Activated T-cell treated with anti-CD3 and anti-CD28 coated beads, Interleukin-2, amount 50 U/mL, for 24 hours (primary cell): ENCODE data around the gene NANOS2.
A peak's percentile ranks its signal among the peaks of the same experiment; 100 is the strongest.
"Not testable (repeated sequence)": the region's sequence is repeated elsewhere in the genome, so short reads cannot be mapped to it uniquely, and the experiment has no call there.

Source experiments
- DNase-seq: peaks from one replicate; pipeline ENCODE4 v3.0.0-alpha.2; 2020
- H3K27ac Mint-ChIP-seq: 2 replicates; pipeline ENCODE4 v1.8.0; 2020; ENCODE audit warnings: mild to moderate bottlenecking, mixed read lengths
- H3K27me3 Mint-ChIP-seq: 2 replicates; pipeline ENCODE4 v1.8.0; 2020; ENCODE audit warnings: mixed read lengths
- H3K36me3 Mint-ChIP-seq: 2 replicates; pipeline ENCODE4 v1.8.0; 2020; ENCODE audit warnings: low read depth, mixed read lengths
- H3K4me1 Mint-ChIP-seq: 2 replicates; pipeline ENCODE4 v1.8.0; 2020; ENCODE audit warnings: low read depth, mixed read lengths
- H3K4me3 Mint-ChIP-seq: 2 replicates; pipeline ENCODE4 v1.8.0; 2020; ENCODE audit warnings: mild to moderate bottlenecking, moderate library complexity, mixed read lengths
- H3K9me3 Mint-ChIP-seq: 2 replicates; pipeline ENCODE4 v1.8.0; 2020; ENCODE audit warnings: mixed read lengths

The NANOS2 gene

DNA sequence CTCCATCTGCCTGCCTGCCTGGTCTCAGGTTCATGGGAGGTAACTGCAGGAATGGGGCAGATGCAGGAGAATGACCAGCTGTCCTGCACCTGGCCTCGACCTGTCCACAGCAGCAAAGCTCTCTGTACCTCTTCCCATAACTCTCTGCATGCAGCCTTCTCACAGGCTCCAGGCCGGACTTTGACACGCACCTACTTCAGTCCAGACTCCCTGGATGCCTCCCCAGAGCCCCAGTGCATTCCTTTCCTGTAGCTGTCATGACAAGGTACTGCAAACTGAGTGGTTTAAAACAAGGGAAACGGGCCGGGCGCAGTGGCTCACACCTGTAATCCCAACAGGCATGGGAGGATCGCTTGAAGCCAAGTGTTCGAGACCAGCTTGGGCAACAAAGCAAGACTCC is 3.3 kb downstream of the NANOS2 start:
- H3K27me3 Mint-ChIP-seq = peaks cover 29% of the 10 kb centered on the region
- H3K4me1 Mint-ChIP-seq = no peaks in the 10 kb centered on the region
- no peaks in the 10 kb centered on the region for H3K9me3 Mint-ChIP-seq
- no peak for DNase-seq
- no peaks in the 10 kb centered on the region for H3K36me3 Mint-ChIP-seq
- no peak overlapping the region for H3K4me3 Mint-ChIP-seq
- no peak overlapping the region for H3K27ac Mint-ChIP-seq

DNA sequence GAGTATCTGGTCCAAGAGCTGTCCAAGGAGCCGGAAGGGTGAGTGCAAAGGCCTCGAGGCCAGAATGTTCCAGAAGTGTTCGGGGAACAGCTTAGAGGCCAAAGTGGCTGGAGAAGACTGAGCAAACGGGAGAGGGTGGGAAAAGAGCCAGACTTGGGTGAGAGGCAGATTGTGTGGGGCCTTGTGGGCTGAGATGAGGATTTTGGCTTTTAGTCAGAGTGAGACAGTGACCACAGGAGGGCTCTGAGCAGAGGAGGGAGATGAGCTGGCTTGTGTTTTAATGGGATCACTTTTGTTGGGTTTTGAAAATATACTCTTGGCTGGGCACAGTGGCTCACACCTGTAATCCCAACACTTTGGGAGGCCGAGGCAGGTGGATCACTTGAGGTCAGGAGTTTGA is 5.6 kb downstream of the NANOS2 start:
- Mint-ChIP-seq H3K9me3 (no peaks in the 10 kb centered on the region), H3K27ac (no peak overlapping the region), H3K4me3 (no peak overlapping the region), H3K4me1 (peaks cover under 1% of the 10 kb centered on the region), H3K27me3 (peaks cover 22% of the 10 kb centered on the region), H3K36me3 (no peaks in the 10 kb centered on the region)
- DNase-seq = no peak

DNA sequence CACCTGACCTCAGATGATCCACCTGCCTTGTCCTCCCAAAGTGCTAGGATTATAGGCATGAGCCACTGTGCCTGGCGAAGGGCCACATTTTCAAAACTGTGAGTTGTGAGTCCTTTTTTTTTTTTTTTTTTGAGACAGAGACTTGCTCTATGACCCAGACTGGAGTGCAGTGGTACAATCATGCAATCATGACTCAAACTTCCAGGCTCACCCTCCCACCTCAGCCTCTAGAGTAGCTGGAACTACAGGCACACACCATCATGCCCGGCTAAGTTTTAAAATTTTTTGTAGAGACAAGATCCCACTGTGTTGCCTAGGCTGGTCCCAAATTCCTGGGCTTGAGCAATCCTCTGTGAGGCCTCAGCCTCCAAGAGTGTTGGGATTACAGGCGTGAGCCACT is 8.4 kb downstream of the NANOS2 start:
- Mint-ChIP-seq H3K27me3 (peaks cover 4% of the 10 kb centered on the region), H3K4me1 (peaks cover 12% of the 10 kb centered on the region), H3K4me3 (no peak overlapping the region), H3K27ac (no peak overlapping the region), H3K9me3 (no peaks in the 10 kb centered on the region), H3K36me3 (peaks cover 3% of the 10 kb centered on the region)
- no peak for DNase-seq

DNA sequence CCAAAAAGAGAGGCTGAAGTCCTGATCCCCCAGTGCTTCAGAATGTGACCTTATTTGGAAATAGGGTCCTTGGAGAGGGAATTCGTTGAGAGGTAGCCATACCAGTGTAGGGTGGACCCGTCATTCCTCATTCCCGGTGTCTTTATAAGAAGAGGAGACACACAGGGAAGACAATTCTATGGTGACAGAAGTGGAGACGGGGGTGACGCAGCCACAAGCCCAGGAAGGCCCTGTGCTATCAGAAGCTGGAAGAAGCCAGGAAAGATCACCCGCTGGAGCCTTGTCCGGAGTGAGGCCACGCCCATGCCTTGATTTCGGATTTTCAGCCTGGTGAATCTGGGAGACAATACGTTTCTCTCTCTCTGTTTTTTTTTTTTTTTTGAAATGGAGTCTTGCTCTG is 9.6 kb downstream of the NANOS2 start:
- no peak overlapping the region for H3K27ac Mint-ChIP-seq
- H3K4me1 Mint-ChIP-seq = peaks cover 21% of the 10 kb centered on the region
- H3K27me3 Mint-ChIP-seq = no peaks in the 10 kb centered on the region
- H3K4me3 Mint-ChIP-seq = no peak overlapping the region
- H3K9me3 Mint-ChIP-seq = no peaks in the 10 kb centered on the region
- DNase-seq = no peak
- peaks cover 11% of the 10 kb centered on the region for H3K36me3 Mint-ChIP-seq

DNA sequence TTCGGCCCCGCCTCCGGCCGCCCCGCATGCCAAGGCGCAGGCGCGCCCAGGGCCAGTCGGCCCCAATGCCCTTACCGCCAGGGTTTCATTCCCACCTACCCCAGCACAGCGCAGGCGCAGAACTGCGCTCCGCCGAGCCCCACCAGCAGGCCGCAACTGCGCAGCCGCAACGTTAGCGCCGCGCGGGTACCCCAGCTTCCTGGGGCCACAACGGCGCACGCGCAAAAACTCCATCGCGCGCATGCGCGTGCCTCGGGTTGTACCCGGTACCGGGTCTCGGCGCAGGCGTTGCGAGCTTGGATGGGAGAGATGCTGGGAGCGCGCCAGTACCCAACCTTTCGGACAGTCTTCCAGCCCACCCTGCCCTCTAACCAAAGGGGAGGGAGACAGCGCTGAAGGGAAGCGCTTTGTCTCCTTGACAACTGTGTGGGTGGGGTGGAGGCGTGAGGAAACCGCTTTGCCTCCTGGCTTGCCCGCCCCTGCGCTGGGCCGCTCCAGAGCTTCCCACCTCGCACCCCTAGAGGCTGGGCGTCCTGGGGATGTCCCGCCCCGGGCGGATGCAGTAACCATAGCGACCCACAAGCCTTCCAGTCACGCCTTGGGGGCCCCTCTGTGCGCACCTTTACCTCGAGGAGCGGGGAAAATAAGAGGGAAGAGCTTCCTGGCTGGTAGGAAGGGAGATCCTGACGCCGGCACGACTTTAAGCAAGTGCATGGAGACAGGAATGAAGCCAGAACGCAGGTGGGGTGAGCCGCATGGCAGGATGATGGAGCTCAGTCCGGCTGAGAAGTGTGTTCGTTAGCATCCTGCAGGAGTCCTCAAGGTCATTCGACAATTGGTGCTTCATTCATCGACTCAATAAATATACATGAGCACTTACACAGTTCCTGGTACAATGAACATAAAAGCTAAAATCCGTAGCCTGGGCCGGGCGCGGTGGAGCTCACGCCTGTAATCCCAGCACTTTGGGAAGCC is 11.6 kb downstream of the NANOS2 start:
- H3K27me3 Mint-ChIP-seq = no peaks in the 10 kb centered on the region
- peaks cover 24% of the 10 kb centered on the region for H3K4me1 Mint-ChIP-seq

DNA sequence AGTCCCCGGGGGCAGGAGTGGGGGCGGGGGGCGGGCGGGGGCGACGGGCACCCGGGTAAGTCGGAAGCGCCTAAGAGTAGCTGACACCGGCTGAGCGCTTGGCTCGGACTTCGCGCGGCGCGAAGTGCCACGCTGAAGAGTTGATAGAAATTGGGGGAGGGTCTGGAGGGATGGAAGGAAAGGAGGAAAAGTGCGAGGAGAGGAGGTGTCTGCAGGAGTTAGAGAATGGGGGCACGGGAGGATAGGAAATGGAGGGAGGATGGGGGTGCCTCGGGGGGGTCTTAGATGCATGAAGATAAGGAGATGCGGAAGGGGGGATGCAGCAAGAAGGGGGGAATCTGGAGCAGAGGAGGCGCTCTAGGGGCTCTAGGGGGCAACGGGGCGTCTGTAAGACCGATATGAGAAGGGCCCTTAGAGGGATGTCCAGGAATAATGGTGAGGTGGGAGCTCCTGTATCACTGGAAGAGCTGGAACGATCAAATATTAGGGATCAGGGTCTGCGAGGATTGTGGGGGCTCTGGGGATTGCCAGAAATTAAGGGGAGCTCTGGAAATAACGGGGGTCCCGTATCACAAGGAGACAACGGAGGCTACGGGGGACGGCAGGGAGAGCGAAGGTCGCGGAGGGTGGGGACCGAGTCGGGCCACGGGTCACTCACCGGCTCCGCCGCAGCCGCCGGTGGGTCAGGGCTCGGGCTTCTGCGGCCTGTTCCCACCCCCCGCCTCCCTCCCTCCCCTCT is 12.5 kb downstream of the NANOS2 start, which contains the start of gene MYPOP:
TSS of gene MYPOP (minus strand) at position 702 of the 739 bp plus-strand sequence. CDS start 840 bp downstream, outside the sequence.
- Mint-ChIP-seq H3K27ac (peak within 1 kb of the TSS; percentile 92), H3K4me3 (peak within 1 kb of the TSS; percentile 87), H3K27me3 (no peaks in the 10 kb centered on the region), H3K4me1 (peaks cover 24% of the 10 kb centered on the region), H3K36me3 (peaks cover 31% of the 10 kb centered on the region), H3K9me3 (no peaks in the 10 kb centered on the region)
- no peak for DNase-seq

More for the DNA sequence above, 11.6 kb downstream of the NANOS2 start:
- Mint-ChIP-seq H3K36me3 (peaks cover 28% of the 10 kb centered on the region), H3K9me3 (no peaks in the 10 kb centered on the region), H3K4me3 (peak overlapping the region; percentile 87), H3K27ac (peak overlapping the region; percentile 92)
- peak; percentile 100 for DNase-seq

DNA sequence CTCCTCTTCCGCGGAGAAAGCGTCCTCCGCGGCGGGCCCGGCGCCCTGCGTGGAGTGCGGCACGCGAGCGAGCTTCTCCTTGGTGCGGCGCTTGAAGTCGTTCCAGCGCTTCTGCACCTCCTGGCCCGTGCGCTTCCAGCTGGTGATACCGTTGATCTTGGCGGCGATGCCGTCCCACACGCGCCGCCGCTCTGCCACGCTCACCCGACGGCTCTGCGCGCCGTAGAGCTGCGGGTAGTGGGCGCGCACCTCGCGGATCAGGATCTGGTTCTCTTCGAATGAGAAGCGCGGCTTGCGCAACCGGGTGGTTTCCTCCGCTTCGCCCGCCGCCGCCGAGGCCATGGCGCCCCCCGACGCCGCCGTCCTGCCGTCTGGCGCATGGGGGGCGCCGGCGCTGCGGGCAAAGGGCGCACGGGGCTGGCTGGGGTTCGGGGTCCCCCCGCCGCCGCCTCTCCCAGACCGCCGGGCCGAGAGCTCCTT is 13.1 kb downstream of the NANOS2 start:
- peaks cover 24% of the 10 kb centered on the region for H3K4me1 Mint-ChIP-seq
- H3K4me3 Mint-ChIP-seq = peak overlapping the region; percentile 67
- no peaks in the 10 kb centered on the region for H3K27me3 Mint-ChIP-seq
- peak; percentile 62 for DNase-seq
- no peak overlapping the region for H3K27ac Mint-ChIP-seq
- peaks cover 31% of the 10 kb centered on the region for H3K36me3 Mint-ChIP-seq
- H3K9me3 Mint-ChIP-seq = no peaks in the 10 kb centered on the region

DNA sequence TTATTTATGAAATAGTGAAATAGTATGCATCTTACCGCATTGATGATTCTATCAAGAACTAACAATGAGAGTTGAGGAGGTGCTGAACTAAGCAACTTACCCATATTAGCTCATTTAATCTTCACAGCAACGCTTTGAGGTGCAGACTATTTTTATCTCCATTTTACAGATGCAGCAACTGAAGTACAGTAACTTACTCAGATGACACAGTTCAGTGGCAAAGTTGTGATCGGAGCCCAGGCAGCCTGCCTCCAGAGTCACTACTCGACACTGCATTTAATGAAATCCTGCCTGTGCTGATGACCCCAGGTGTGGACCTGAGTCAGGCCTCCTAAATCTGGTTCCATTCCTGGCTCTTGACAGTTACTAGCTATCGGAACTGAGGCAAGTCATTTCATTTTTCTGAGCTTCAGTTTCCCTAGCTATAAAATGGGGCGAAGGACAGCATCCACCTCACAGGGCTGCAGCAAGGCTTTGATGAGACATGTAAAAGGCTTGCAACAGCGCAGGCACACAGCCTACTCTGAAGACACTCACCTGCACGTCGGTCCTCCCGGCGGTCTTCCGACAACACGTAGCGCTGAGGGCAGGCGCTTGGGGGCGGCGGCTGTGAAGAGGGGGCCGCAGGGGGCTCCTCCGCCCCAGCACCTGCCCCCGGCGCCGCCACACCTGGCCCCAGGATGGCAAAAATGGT is 13.7 kb downstream of the NANOS2 start:
- Mint-ChIP-seq H3K36me3 (peaks cover 31% of the 10 kb centered on the region), H3K4me3 (peak overlapping the region; percentile 36), H3K27me3 (no peaks in the 10 kb centered on the region), H3K9me3 (no peaks in the 10 kb centered on the region), H3K27ac (no peak overlapping the region), H3K4me1 (peaks cover 24% of the 10 kb centered on the region)
- no peak for DNase-seq

DNA sequence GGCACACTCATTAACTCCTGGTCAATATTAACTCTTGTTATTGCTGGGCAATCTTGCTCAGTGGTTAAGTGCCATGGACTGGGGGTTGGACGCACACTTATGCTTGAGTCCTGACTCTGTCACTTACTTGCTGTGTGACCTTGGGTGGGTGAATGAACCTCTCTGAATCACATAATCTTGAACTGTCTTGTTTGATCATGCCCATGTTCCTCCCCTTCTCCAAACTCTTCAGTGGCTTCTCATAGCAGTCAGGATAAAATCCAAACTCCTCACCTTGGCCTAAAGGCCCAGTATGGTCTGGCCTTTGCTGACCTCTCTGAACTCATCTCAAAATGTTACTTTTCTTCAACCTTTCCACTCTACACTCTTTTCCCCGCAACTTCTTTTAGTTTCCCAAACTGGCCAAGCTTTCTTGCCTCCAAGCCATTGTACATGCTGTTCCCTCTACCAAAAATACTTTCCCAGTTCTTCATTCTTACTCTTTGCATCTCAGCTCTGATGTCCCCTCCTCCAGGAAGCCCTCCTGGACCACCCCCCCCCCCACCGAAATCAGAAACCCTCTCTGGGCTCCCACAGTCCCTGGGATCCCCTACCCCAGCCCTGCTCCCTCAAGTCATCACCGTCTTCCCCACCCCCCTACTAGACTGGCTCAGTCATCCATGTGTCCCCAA is 14.5 kb downstream of the NANOS2 start:
- no peaks in the 10 kb centered on the region for H3K9me3 Mint-ChIP-seq
- DNase-seq = no peak
- no peak overlapping the region for H3K4me3 Mint-ChIP-seq
- H3K27me3 Mint-ChIP-seq = no peaks in the 10 kb centered on the region
- H3K4me1 Mint-ChIP-seq = peaks cover 24% of the 10 kb centered on the region
- peaks cover 38% of the 10 kb centered on the region for H3K36me3 Mint-ChIP-seq
- no peak overlapping the region for H3K27ac Mint-ChIP-seq

DNA sequence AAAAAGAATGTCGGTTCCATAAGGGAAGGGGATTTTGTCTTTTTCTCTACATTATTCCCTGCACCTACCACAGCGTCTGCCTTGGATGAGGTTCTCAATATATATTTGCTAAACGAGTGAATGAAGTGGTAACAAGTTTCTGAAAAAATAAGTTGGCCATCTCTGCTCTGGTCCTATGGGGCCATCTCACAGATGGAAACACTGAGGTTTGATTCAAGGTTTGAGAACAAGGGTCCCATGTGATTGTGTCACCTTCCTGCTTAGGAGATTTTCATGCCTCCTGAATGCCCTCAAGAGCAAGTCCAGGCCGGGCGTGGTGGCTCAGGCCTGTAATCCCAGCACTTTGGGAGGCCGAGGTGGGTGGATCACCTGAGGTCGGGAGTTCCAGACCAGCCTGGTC is 15.3 kb downstream of the NANOS2 start:
- Mint-ChIP-seq H3K9me3 (no peaks in the 10 kb centered on the region), H3K27ac (no peak overlapping the region), H3K27me3 (no peaks in the 10 kb centered on the region), H3K4me1 (peaks cover 24% of the 10 kb centered on the region), H3K36me3 (peaks cover 41% of the 10 kb centered on the region), H3K4me3 (no peak overlapping the region)
- no peak for DNase-seq

DNA sequence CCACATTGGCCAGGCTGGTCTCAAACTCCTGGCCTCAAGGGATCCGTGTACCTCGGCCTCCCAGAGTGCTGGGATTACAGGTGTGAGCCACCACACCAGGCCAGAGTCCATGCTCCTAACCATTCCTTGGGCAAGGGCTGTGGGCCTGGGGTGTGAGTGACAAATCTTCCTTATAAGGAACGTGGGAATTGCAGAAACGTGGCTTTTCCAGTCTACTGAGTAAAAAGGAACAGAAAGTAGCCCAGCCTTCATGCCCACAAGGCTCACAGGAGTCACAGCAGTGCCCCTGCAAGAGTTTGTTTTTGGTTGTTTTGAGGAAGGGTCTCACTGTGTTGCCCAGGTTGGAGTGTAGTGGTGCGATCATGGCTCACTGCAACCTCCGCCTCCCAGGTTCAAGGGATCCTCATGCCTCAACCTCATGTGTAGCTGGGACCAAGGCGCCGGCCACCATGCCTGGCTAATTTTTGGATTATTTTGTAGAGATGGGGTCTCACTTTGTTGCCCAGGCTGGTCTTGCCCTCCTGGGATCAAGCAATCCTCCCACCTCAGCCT is 17.2 kb downstream of the NANOS2 start:
- H3K27ac Mint-ChIP-seq = no peak overlapping the region
- DNase-seq = no peak
- peaks cover 40% of the 10 kb centered on the region for H3K36me3 Mint-ChIP-seq

DNA sequence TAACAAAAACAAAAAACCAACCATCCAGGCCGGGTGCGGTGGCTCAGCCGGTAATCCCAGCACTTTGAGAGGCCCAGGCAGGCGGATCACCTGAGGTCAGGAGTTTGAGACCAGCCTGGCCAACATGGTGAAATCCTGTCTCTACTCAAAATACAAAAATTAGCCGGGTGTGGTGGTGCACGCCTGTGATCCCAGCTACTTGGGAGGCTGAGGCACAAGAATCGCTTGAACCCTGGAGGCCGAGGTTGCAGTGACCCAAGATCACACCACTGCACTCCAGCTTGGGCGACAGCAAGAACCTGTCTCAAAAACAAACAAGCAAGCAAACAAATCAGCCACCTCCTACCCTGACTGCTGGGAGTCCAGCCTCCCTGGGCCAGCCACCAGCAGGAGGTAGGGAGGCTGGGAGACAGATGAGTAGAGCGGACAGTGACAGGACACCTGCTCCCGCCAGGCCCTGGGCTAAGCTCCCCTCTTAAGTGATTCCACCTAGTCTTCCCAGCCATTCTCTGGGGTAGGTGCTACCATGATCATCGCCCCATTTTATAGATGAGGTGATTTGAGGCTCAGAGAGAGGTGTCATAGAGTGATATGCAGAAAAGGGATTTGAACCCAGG is 18.5 kb downstream of the NANOS2 start:
- H3K4me3 Mint-ChIP-seq, H3K27ac Mint-ChIP-seq, H3K9me3 Mint-ChIP-seq, H3K27me3 Mint-ChIP-seq, DNase-seq: not testable (repeated sequence)
- Mint-ChIP-seq H3K4me1 (peaks cover 13% of the 10 kb centered on the region), H3K36me3 (peaks cover 38% of the 10 kb centered on the region)

More for the DNA sequence above, 17.2 kb downstream of the NANOS2 start:
- H3K27me3 Mint-ChIP-seq = no peaks in the 10 kb centered on the region
- H3K4me1 Mint-ChIP-seq = peaks cover 18% of the 10 kb centered on the region
- no peaks in the 10 kb centered on the region for H3K9me3 Mint-ChIP-seq
- H3K4me3 Mint-ChIP-seq = no peak overlapping the region

DNA sequence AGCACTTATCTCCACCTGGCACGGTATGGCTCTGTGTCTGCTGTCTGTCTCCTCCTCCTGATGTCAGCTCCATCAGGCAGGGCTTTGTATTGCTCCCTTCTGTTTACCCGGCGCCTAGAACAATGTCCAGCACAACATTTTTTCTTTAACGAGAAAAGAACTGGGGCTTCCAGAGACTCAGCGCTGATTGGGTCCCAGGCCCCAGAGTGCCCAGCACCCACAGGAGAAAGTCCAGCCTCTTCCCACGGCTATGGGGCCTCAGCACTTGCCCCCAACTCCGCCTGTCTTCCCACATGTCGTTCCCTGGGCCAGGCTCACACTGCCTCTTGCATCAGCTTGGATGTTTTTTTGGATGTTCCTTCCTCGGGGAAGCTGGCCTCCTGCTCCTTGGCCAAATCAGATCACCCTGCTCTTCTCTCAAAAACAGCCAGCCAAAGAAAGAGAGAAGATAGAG is 19.0 kb downstream of the NANOS2 start:
- no peaks in the 10 kb centered on the region for H3K9me3 Mint-ChIP-seq
- no peak overlapping the region for H3K27ac Mint-ChIP-seq
- H3K27me3 Mint-ChIP-seq = no peaks in the 10 kb centered on the region
- peaks cover 33% of the 10 kb centered on the region for H3K36me3 Mint-ChIP-seq
- no peak overlapping the region for H3K4me3 Mint-ChIP-seq
- H3K4me1 Mint-ChIP-seq = peaks cover 8% of the 10 kb centered on the region
- DNase-seq = no peak
